ENCODE data around the gene SCRN2.

The SCRN2 gene

DNA sequence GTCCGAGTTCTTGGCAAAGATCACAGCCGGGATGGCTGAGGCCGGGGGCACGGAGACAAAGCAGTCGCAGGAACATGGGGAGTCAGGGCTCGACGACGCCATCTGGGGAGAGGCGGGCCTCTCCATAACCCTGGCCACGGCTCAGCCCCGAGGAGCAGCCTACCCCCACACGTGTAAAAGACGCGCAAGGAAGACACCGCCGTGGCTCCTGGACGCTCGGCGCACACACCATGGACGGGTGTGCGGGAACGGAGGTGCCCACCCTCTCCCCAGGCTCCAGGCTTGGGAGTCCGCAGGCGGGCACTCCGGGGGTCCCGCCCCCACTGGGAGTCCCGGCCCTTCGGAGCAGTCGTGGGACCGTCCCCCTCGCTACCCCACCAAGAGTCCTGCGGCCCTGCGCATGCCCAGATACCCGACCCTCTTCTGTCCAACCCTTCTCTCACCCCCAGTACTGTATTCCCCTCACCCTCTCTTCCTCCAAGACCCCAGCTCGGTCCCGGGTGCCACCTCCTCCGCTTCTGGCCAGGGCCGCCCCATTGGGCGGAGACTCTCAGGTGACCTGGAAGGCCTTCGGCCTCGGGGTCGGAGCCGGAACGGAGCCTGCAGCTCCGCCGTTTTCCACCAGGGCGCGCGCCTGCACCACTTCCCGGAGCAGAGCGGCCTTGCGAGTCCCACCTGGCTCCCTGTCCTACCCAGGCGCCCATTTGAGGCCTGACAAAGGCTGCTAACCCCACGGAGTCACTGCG, at the start of gene SCRN2:
Gene SCRN2 (minus strand): TSS at position 532 of the 746 bp plus-strand sequence. CDS start 430 bp downstream, at position 102.
- peak; percentile 92 for DNase-seq

DNA sequence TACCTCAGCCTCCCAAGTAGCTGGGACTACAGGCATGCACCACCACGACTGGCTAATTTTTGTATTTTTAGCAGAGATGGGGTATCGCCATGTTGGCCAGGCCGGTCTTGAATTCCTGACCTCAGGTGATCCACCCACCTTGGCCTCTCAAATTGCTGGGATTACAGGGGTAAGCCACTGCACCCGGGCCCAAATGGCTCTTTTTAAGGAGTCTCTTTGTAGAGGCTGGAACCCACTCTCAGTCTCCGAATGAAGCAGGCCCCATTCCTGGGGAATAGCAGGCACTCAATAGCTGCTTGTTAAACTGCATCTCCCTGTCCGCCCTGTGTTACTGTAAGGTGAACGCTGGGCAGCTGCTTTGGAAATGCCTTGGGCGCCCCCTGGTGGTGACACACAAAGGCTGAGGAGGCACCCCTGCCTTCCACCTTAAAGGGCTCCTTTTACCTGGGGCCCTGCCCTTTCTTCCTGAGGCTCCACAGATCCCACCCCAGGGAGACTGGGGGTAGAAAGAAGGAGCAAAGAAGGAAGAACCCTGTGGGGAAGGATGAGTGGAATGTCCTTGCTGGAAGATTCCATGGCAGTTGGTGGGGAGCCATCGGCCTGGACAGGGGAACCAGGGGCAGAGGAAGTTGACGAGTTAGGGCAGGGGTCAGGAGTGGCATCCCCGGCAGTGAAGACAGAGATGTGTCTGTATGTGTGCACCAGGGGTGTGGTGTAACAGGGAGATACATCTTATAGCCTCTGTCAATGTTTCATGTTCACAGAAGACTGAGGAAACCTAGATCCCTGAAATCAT, 48.9 kb upstream of the SCRN2 start:
- peak; percentile 92 for DNase-seq

DNA sequence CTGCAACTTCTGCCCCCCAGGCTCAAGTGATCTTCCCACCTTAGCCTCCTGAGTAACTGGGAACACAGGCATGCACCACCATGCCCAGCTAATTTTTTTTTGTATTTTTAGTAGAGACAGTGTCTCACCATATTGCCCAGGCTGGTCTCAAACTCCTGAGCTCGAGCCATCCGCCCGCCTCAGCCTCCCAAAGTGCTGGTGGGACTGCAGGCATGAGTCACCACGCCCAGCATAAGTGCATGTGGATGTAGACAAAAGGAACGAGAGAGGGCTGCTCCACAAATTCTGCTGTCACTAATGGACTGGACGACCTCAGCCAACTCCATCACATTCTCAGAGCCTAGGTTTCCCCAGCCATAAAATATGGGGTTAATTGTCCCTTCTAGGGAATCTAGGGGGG, 47.2 kb upstream of the SCRN2 start:
- peak; percentile 61 for DNase-seq

DNA sequence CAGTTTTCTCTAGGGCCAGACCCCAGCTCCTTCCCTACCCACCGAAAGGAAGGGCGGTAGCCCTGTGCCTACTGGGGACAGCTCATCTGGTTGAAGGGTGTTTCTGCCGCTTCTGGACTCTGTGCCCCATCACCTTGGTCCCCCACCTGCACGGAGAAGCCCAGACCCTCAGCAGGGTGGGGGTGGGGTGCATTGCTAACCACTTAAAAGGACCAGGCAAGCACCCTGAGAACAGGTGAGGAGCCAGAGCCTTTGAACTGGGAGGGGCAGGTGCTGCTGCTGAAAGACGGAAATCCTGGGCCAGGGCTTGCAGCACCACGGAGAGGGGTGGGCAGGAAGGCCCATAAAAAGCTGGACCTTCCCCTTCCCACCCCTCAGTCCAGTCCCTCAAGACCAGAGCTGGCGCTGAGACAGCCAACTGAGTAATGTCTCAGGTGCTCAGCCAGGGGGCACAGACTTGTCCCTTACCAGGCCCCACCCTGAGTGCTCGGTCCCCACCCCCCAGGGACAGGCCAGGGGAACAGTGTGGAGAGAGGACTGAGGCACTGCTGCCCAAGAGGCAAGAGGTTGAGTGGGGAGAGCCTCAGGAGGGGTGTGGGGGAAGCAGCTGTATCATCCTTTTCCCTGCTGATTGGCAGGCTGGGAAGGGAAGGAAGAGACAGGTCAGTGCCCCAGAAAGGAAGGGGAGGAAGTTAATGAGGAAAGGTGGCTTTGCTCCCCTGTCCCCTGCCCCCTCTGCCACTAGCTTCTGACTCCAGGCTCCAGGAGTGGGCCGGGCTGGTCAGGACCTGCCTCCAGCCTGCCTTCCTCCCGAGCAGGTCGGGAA, 44.0 kb upstream of the SCRN2 start:
- DNase-seq: peak; percentile 46

DNA sequence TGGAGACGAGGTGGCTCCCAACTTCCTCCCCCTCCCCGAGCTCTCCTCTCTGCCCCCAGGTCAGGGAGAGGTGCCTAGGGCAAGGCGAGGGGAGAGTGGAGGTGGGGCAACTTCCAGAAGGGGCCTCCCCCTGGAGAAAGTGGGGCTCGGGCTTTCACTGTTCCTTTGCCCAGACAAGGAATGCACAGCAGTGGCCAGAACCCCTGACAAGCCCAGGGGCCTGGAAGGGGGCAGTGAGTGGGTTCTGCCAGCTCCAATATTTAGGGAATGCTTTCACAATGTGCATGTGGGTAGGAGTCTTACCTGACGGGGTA, 43.3 kb upstream of the SCRN2 start:
- DNase-seq: no peak

DNA sequence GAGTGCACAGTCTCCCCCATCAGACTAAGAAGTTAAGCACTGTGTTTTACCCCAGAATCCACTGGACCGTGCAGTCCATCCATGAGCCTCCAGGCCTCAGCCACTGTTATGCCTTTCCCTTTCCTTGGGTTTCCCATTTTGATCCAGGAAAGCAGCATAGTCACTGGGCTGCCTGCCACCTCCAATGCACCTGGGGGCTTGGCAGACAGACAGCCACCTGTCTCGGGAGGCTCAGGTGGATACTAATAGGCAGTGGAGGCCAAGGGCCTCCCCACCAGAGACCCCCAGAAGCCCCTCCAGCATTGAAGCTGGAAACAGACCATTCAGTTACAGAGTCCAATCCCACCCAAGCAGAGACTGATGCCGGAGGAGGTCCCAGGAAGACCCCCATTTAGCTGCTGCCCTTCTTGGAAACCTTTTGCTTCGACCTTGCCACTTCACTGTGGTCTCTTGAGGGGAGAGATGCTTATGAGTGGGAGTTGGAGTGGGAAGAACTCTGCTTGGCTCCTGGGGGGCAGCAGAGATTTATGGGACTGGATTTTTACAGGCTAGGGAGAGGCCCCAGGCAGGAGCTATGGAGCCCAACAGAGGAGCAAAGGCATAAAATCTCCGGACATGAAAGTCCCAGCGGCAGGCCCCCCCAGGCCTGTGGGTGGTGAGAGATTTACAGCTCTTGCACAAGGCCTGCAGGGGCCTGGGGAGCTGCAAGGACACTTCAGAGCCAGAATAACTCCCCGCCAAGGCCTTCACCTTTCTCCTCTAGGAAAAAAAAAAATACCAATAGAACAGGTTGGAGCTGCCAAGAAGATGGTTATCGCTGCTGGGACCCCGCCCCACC, 42.7 kb upstream of the SCRN2 start:
- peak; percentile 39 for DNase-seq

DNA sequence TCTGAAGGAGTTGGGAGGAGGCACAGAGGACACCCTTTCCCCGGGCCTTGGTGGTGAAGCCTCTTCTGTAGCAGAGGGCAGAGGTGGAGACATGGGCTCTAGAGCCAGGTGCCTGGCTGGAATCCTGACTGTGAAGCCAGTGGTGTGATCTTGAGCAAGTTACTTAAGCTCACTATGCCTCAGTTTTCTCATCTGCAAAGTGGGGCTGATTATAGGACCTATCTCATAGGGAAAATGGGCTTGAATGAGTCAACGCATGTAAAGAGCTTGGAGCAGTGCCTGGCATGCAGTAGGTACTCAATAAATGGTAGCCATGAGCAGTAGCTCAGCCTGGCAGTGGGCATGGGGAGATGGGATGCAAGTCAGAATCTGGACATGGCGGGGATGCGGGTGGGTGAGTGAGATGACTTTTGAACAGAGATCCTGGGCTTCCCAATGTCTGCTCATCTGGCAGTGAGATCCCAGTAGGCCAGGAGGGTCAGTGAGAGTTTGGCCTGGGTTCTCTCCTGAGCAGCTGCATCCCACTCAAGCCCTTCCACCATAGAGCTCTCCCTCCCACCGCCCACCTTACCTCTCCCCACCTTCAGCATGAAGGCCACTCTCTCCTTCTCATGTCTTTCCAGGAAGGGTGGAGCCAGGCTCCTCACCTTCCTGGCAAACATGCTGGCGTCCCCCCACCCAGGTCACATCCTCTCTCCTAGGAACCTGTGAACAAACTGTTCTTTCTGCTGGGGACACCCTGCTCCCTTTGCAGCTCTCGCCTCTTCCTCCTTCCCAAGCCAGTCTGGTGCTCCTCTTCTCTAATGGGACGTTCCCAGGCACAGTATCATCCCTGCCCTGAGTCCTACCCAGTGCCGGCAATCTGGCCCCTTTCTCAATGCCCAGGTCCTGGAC, 41.9 kb upstream of the SCRN2 start:
- no peak for DNase-seq

DNA sequence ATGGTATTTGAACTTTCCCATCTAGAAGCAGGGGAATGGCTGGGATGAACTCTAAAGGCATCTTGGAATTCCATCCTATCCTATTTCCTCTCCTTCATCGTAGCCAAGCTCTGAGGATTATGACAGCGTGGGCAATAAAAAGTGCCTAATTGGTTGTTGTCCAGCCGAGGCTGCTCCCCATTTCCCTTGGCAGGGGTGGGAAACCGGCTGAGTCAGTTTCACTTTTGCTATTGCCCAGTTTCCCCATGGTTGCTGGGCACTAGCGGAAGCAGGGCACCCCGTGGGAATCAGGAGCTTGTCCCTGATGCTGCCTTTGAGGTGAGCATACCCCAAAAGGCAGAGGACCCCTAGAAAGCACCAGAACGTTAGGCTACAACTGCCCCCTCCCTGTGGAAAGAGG, 41.2 kb upstream of the SCRN2 start:
- DNase-seq: no peak

DNA sequence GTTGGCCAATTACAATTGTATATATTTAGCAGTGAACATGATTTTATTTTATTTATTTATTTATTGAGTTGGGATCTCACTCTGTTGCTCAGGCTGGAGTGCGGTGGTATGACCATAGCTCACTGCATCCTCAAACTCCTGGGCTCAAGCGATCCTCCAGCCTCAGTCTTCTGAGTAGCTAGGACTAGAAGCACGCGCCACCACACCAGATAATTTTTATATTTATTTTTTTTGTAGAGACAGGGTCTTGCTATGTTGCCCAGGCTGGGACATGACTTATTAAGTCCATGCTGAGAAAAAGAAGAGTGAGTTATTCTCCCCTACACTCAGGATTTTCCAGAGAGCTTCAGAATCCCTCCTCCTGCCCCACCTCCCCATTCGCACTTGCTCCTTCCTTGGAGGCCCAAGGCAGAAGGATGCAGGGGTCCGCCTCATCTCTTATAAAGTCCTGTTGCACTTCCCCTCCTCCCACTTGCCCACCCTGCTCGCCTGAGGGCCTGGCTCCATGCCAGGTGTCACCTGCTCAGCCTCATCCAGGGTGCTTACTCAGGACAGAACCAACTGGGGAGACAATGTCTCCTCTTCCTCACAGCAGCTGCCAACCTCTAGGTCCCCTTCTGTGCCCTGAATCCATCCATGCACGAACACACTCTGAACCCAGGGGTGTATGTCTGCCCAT, 38.8 kb upstream of the SCRN2 start:
- peak; percentile 46 for DNase-seq

DNA sequence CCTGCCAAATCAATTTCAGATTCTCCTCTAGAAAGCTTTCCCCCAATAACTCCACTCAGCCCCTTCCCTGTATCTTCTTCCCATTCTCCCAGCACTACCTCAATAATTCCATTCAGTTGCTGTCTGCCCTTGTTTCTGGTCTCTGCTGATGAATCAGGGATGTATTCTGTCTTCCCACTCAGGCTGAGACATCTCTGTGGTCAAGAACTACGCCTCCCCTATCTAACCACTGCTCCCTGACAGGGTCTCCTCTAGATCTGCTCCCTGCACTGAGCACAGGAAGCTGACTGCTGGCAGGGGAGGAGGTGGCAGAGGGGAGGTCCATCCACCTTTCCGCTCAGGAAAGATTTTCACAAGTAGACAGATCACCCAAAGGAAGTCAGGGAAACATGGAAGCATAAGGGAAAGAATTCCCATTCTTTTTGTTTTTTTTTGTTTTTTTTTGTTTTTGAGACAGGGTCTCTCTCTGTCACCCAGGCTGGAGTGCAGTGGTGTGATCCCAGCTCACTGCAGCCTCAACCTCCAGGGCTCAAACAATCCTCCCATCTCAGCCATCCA, 38.0 kb upstream of the SCRN2 start:
- peak; percentile 24 for DNase-seq

DNA sequence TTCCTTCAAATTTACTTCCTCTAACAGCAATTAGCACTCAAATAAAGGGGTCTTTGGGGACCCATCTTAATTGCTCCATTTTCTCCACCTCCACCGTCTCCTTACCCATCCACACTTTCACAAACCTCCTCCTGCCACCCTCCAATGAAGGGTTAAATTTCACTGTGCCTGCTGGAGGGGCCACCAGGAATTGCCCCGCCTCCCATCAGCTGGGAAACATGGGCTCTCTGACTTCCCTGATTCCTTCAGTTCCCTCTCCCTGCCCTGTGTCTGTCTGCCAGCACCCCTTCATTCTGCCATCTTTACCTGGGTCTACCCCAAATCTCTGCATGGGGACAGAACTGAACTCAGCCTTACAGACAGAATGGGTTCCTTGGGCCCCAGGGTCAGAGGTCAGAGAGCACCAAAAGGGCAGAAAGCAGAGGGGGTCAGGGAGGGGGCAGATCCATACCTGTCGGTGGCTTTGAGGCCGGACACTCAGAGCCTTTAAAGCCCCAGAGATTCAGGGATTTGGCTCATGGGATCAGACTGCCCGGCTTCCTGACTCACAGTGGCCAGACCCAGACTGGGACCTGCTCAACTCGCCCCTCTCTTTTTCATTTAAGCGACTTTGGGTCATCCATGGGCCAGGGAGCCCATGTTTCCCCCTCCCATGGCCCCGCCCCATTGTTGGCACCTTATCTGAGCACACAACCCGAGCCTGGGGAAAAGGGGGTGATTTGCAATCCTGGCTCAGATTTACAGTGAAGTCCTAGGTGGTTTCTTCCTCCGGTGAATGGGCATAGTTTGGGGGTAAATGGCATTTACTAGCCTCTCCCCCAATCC, 37.3 kb upstream of the SCRN2 start:
- no peak for DNase-seq

DNA sequence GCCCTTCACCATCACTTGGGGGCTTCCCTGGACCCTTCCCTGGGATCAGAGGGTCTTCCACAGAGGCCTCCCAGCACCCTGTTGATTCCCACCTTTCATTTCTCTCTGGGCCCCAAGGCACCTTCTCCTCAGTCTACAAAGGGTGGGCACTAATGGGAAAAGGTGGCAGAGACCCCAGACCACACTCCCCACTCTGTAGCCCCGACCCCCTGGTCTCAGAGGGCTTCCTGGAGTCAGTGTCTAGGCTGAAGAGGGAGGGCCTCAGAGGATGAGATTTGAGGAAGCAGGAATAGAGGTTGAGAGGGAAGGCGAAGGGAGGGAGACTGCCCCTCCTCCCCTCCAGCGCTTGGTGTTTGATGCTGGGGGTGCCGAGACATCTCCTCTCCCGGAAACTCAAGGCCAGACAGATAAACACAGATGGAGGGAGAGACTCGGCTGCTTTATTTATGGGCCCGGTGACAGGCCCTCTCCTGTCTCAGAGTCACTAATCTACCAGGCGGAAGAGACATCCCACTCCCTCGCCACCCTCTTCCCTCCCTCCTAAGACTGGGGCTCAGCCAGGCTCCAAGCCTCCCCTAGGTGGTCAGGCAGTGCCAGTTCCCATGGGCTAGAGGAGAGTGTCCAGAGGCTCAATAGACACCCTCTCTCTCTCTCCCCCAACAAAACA, 36.4 kb upstream of the SCRN2 start:
- DNase-seq: peak; percentile 38

DNA sequence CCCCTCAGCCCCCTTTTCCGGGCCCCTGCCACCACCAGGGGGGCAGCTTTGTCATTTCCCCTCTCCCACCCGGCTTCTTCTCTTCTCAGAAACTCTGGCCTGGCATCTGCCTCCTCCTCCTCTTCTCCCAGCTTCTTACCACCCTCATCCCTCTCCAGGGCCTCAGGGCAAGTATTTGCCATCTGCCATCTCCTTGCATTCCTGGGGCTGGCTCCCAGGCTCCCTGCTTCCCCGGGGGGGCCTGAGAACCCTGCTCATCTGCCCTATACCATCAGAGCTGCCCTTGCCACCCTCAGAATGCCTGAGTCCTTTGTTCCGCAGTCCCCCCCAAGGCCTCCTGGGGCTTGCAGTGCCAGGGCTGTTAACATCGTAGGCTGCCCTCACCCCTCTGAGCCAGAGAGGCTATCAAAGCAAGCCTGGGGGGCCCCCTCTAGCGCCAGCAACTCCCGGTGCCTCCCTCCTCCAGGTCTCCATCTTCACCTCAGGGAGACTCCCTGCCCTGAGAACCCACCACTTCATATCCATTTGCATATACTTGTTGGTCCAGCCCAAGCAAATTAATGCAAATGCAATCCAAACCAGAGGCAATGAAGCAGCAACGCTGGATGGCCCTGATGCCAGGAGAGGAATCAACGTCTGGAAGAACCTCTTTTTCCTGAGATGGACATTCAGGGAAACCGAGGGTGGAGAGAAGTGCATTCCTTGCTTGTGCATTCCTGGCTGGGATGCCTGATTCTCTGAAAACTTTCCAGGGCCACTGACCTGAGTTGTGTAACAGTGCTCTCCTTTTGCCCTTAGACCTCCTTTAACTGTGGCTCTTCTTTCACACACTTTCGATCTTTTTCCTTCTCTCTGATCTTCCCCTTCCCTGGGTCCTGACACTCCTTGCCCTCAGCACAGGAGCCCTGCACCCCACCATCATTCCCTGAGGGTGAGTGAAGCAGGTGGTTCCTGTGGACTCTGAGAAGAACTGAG, 34.2 kb upstream of the SCRN2 start:
- peak; percentile 83 for DNase-seq

DNA sequence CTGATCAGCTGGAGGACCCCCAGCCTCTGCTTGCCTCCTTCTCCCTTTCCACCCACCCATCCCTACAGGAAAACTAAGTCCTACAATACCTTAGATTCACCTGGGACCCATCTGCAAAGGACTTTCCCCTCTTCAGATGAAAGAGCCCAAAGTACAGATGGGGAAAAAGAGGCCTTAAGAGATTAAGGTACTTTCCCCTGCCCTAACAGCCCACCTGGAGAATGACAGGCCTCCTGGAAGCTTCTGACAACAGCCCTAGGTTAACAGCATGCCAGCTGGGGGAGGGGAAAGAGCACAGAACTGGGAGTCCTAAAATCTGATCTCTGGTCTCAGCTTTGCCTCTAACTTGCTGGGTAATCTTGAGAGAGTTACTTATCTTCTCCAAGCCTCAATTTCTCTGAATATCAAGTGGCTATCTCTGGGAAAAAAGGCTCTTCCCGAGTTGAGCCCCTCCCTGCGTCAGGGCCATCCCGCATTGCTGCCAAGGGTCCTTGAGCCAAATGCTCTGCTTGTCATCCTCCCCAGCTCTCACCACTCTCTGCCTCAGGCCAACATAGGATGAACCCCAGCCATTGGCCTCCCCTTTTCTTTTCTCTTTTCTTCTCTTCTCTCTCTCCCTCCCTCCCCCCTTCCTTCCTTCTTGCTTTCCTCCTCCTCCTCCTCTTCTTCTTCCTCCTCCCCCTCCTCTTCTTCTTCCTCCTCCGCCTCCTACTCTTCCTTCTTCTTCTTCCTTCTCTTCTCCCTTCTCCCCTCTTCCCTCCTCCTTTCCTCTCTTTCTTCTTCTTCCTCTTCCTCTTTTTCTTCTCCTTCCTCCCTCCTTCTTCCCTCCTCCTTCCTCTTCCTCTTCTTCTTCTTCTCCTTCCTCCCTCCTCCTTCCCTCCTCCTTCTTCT, 32.4 kb upstream of the SCRN2 start:
- peak; percentile 55 for DNase-seq

DNA sequence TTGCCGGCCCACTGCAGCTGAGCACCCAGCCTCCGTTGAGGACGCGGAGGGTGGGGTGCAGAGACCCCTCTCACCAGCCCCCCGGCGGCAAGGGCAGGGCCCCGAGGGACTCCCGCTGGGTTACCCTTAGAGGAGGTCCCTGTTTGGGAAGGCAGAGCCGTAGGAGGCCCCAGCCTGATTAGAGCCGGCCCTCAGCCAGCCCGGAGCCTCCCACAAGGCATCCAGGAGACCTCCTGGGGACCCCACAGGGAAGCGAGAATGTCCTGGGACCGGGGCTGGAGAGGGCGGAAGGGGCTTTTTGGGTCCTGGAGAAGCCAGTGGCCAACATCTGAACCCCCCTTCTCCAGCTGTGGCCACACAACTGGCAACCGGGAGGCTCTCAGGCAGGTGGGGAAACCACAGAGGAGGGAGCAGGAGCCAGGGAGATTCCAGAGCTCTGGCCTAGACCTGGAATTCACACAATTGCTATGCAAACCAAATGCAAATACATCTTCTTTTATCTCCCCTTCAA, 31.6 kb upstream of the SCRN2 start:
- peak; percentile 78 for DNase-seq

DNA sequence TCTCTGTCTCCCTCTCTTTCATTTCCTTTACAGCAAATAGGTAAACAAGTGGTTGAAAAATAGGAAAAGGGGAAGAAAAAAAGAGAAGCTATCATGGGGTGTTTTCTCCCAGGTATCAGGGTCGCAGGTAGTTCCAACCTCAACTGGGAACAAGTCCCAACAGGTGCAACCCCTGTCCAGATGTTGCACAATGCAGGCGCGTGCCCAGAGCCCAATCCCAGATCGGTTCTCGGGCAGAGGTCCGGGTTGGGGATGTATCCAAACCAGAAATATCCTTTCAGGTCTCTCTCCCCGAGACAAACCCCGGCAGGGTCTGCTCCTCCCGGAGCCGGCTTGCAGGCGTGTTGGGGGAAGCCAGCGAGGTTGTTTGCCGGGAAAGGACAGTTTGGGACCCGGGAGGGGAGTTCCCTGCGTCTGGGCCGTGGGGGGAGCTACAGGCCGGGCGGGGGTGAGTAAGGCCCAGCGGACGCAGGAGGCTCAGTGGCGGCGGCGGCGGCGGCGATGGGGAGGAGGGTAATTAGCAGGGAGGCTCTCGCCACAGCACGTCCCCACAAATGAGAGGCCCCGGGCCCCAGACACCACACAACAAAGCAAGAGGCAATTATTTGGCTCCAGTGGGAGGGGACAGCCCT, 31.1 kb upstream of the SCRN2 start:
- DNase-seq: peak; percentile 94

All from NCI-H69 (cell line).